ENCODE measurements around the gene RALGAPA1. TPM values are rescaled to one million over a fixed set of nuclear protein-coding genes. Genes with fewer than 3 reads are reported as not detected.

The RALGAPA1 gene
- total and polyA plus RNA-seq, 2 of the 13 experiments (the other 11 are each of a cell fraction or from before 2014, with no cell fraction given) = 65.0 to 89.2 TPM

DNA sequence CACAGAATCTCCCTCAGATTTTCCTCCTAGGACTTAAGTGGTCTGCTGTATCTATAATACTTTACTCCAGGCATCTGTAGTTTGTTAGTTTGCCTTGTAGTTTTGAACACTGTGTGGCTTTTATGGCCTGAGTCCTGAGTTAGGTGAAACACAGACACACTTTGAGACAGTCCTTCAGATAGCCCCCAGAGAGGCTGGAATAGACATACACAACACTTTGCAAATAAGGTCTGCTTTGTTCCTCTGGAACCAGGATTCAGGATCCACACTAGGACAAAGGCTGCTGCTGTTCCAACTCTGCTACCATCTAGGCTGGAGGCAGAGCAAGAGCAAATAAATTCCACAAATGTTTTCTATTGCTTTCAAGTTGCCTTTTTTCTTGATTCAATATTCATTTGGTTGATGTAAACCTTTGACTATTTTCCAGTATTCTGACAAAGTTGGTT is 316.5 kb downstream of the RALGAPA1 start (continued):
- TF ChIP-seq, protein P1, sequence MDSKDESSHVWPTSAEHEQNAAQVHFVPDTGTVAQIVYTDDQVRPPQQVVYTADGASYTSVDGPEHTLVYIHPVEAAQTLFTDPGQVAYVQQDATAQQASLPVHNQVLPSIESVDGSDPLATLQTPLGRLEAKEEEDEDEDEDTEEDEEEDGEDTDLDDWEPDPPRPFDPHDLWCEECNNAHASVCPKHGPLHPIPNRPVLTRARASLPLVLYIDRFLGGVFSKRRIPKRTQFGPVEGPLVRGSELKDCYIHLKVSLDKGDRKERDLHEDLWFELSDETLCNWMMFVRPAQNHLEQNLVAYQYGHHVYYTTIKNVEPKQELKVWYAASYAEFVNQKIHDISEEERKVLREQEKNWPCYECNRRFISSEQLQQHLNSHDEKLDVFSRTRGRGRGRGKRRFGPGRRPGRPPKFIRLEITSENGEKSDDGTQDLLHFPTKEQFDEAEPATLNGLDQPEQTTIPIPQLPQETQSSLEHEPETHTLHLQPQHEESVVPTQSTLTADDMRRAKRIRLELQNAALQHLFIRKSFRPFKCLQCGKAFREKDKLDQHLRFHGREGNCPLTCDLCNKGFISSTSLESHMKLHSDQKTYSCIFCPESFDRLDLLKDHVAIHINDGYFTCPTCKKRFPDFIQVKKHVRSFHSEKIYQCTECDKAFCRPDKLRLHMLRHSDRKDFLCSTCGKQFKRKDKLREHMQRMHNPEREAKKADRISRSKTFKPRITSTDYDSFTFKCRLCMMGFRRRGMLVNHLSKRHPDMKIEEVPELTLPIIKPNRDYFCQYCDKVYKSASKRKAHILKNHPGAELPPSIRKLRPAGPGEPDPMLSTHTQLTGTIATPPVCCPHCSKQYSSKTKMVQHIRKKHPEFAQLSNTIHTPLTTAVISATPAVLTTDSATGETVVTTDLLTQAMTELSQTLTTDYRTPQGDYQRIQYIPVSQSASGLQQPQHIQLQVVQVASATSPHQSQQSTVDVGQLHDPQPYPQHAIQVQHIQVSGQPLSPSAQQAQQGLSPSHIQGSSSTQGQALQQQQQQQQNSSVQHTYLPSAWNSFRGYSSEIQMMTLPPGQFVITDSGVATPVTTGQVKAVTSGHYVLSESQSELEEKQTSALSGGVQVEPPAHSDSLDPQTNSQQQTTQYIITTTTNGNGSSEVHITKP (CRISPR knock-in tag; IDR thresholded peaks at IDR 0.05; ENCODE audit: low read depth) = no peak
- TF ChIP-seq POGZ (CRISPR knock-in tag; IDR thresholded peaks at IDR 0.05) = 0 out of 2 replicates have a peak, but pooled peaks have one; percentile 27
- TF ChIP-seq SOX6 (IDR thresholded peaks at IDR 0.05) = no peak
- TF ChIP-seq SOX6 (CRISPR knock-in tag; IDR thresholded peaks at IDR 0.05) = peak; percentile 72
- TF ChIP-seq ZNF143 (CRISPR knock-in tag; IDR thresholded peaks at IDR 0.05) = no peak
- peak; percentile 89 for TF ChIP-seq ZNF644 (CRISPR knock-in tag; IDR thresholded peaks at IDR 0.05; ENCODE audit: low read depth)
- TF ChIP-seq ZNF780A (CRISPR knock-in tag; IDR thresholded peaks at IDR 0.05) = no peak
- TF ChIP-seq ZNF30 (CRISPR knock-in tag; IDR thresholded peaks at IDR 0.05) = no peak
- TF ChIP-seq, protein P2, sequence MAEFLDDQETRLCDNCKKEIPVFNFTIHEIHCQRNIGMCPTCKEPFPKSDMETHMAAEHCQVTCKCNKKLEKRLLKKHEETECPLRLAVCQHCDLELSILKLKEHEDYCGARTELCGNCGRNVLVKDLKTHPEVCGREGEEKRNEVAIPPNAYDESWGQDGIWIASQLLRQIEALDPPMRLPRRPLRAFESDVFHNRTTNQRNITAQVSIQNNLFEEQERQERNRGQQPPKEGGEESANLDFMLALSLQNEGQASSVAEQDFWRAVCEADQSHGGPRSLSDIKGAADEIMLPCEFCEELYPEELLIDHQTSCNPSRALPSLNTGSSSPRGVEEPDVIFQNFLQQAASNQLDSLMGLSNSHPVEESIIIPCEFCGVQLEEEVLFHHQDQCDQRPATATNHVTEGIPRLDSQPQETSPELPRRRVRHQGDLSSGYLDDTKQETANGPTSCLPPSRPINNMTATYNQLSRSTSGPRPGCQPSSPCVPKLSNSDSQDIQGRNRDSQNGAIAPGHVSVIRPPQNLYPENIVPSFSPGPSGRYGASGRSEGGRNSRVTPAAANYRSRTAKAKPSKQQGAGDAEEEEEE (CRISPR knock-in tag; IDR thresholded peaks at IDR 0.05; ENCODE audit: borderline replicate concordance) = no peak
- TF ChIP-seq, protein P3, sequence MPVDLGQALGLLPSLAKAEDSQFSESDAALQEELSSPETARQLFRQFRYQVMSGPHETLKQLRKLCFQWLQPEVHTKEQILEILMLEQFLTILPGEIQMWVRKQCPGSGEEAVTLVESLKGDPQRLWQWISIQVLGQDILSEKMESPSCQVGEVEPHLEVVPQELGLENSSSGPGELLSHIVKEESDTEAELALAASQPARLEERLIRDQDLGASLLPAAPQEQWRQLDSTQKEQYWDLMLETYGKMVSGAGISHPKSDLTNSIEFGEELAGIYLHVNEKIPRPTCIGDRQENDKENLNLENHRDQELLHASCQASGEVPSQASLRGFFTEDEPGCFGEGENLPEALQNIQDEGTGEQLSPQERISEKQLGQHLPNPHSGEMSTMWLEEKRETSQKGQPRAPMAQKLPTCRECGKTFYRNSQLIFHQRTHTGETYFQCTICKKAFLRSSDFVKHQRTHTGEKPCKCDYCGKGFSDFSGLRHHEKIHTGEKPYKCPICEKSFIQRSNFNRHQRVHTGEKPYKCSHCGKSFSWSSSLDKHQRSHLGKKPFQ (CRISPR knock-in tag; IDR thresholded peaks at IDR 0.05; ENCODE audit: insufficient replicate concordance) = no peak
- no peak for TF ChIP-seq ZNF337 (CRISPR knock-in tag; IDR thresholded peaks at IDR 0.05; ENCODE audit: borderline replicate concordance, low read depth)
- TF ChIP-seq, protein P4, sequence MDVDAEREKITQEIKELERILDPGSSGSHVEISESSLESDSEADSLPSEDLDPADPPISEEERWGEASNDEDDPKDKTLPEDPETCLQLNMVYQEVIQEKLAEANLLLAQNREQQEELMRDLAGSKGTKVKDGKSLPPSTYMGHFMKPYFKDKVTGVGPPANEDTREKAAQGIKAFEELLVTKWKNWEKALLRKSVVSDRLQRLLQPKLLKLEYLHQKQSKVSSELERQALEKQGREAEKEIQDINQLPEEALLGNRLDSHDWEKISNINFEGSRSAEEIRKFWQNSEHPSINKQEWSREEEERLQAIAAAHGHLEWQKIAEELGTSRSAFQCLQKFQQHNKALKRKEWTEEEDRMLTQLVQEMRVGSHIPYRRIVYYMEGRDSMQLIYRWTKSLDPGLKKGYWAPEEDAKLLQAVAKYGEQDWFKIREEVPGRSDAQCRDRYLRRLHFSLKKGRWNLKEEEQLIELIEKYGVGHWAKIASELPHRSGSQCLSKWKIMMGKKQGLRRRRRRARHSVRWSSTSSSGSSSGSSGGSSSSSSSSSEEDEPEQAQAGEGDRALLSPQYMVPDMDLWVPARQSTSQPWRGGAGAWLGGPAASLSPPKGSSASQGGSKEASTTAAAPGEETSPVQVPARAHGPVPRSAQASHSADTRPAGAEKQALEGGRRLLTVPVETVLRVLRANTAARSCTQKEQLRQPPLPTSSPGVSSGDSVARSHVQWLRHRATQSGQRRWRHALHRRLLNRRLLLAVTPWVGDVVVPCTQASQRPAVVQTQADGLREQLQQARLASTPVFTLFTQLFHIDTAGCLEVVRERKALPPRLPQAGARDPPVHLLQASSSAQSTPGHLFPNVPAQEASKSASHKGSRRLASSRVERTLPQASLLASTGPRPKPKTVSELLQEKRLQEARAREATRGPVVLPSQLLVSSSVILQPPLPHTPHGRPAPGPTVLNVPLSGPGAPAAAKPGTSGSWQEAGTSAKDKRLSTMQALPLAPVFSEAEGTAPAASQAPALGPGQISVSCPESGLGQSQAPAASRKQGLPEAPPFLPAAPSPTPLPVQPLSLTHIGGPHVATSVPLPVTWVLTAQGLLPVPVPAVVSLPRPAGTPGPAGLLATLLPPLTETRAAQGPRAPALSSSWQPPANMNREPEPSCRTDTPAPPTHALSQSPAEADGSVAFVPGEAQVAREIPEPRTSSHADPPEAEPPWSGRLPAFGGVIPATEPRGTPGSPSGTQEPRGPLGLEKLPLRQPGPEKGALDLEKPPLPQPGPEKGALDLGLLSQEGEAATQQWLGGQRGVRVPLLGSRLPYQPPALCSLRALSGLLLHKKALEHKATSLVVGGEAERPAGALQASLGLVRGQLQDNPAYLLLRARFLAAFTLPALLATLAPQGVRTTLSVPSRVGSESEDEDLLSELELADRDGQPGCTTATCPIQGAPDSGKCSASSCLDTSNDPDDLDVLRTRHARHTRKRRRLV (CRISPR knock-in tag; IDR thresholded peaks at IDR 0.05) = no peak
- TF ChIP-seq ETV5 (CRISPR knock-in tag; IDR thresholded peaks at IDR 0.05; ENCODE audit: borderline replicate concordance) = no peak
- no peak for TF ChIP-seq NR2F6 (IDR thresholded peaks at IDR 0.05)
- peak; percentile 25; the same call in 1 of the 2 replicates for TF ChIP-seq NR2F6 (CRISPR knock-in tag; IDR thresholded peaks at IDR 0.05)
- no peak for TF ChIP-seq KLF16 (CRISPR knock-in tag; IDR thresholded peaks at IDR 0.05)
- TF ChIP-seq ZNF430 (CRISPR knock-in tag; IDR thresholded peaks at IDR 0.05) = no peak
- TF ChIP-seq SMARCC2 (IDR thresholded peaks at IDR 0.05) = no peak
- TF ChIP-seq ZNF674 (CRISPR knock-in tag; IDR thresholded peaks at IDR 0.05; ENCODE audit: low read depth) = no peak
- no peak for TF ChIP-seq ZNF232 (CRISPR knock-in tag; IDR thresholded peaks at IDR 0.05; ENCODE audit: borderline replicate concordance)
